CD4-positive, alpha-beta T cell treated with Interferon gamma for 1 hour (primary cell): ENCODE data around the gene INPP5A.
"Not testable (repeated sequence)": the region's sequence is repeated elsewhere in the genome, so short reads cannot be mapped to it uniquely, and the experiment has no call there.

Source experiments
- DNase-seq: peaks from one replicate; pipeline ENCODE4 v3.0.0-alpha.2; 2020

Gene INPP5A

GRCh38 chr10:132810807-132811700, 273.5 kb downstream of the INPP5A start:
- DNase-seq, result no peak

- no peak for DNase-seq
Measured at GRCh38 chr10:132811891-132812481, 274.4 kb downstream of the INPP5A start.

GRCh38 chr10:132812520-132812919, 274.9 kb downstream of the INPP5A start:
- DNase-seq, result no peak

- no peak for DNase-seq
Measured at GRCh38 chr10:132813001-132813401, 275.4 kb downstream of the INPP5A start.

GRCh38 chr10:132813560-132814468, 276.2 kb downstream of the INPP5A start:
- DNase-seq, result no peak

GRCh38 chr10:132814469-132814856, 276.9 kb downstream of the INPP5A start:
- DNase-seq, result no peak

GRCh38 chr10:132815168-132815857, 277.7 kb downstream of the INPP5A start:
- DNase-seq, result no peak

- no peak for DNase-seq
Measured at GRCh38 chr10:132816718-132817117, 279.1 kb downstream of the INPP5A start.

GRCh38 chr10:132817701-132818211, 280.2 kb downstream of the INPP5A start:
- DNase-seq, result no peak

GRCh38 chr10:132820056-132820455, 282.5 kb downstream of the INPP5A start:
- DNase-seq, result no peak

- DNase-seq, result not testable (repeated sequence)
Measured at GRCh38 chr10:132825783-132826523, 288.4 kb downstream of the INPP5A start.

- no peak for DNase-seq
Measured at GRCh38 chr10:132826524-132827422, 289.2 kb downstream of the INPP5A start.

- no peak for DNase-seq
Measured at GRCh38 chr10:132827423-132827789, 289.8 kb downstream of the INPP5A start.

GRCh38 chr10:132827861-132828539, 290.4 kb downstream of the INPP5A start:
- DNase-seq, result no peak

GRCh38 chr10:132828681-132829080, 291.1 kb downstream of the INPP5A start:
- no peak for DNase-seq

- no peak for DNase-seq
Measured at GRCh38 chr10:132829403-132829802, 291.8 kb downstream of the INPP5A start.

GRCh38 chr10:132832186-132832969, 294.8 kb downstream of the INPP5A start:
- no peak for DNase-seq
